ENCODE measurements around the gene MRPL41. TPM values are rescaled to one million over a fixed set of nuclear protein-coding genes. Genes with fewer than 3 reads are reported as not detected.

Gene MRPL41
- polyA plus RNA-seq, 1 donor from 2014 or later = 60.5 TPM

DNA sequence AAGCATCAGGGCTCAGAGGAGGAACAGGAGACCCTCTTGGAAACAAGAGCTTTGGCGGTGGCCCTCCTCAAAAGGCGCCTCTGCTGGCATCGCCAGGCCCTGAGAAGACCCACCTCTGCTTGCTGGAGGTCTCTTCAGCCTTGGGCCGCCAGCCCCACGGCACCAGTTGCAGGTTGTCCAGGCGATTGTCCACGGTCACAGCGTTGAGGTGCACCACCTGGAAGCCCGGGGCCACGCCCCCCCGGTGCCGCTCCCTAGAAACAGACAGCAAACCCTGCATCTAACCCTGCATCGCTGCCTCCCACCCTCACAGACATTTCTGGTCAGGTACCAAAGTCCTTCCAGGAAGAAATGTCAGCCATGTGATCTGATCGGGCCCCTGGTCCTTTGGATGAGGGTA, 35.2 kb downstream of the MRPL41 start:
- Histone ChIP-seq H3K9me3 (ENCODE audit: low read length) (no peaks in the 10 kb centered on the region), H3K79me2 (replicated peaks; ENCODE audit: insufficient read depth, low read length) (peaks cover 11% of the 10 kb centered on the region), H3K36me3 (ENCODE audit: insufficient read depth, low read length) (no peaks in the 10 kb centered on the region), H3K9ac (ENCODE audit: low read length) (no peak overlapping the region), H3K9me2 (ENCODE audit: insufficient read depth, low read length) (no peaks in the 10 kb centered on the region), H4K20me1 (ENCODE audit: insufficient read depth) (no peaks in the 10 kb centered on the region), H3F3A (ENCODE audit: insufficient read depth, low read length, poor library complexity, severe bottlenecking) (no peaks in the 10 kb centered on the region), H2AFZ (ENCODE audit: low read depth, low read length) (no peak overlapping the region), H3K4me3 (ENCODE audit: low read length) (no peak overlapping the region), H3K4me2 (ENCODE audit: low read length) (no peak overlapping the region), H3K27ac (ENCODE audit: low read length) (no peak overlapping the region), H3K27me3 (ENCODE audit: insufficient read depth, low read depth, low read length) (no peaks in the 10 kb centered on the region)
- TF ChIP-seq, protein P1, sequence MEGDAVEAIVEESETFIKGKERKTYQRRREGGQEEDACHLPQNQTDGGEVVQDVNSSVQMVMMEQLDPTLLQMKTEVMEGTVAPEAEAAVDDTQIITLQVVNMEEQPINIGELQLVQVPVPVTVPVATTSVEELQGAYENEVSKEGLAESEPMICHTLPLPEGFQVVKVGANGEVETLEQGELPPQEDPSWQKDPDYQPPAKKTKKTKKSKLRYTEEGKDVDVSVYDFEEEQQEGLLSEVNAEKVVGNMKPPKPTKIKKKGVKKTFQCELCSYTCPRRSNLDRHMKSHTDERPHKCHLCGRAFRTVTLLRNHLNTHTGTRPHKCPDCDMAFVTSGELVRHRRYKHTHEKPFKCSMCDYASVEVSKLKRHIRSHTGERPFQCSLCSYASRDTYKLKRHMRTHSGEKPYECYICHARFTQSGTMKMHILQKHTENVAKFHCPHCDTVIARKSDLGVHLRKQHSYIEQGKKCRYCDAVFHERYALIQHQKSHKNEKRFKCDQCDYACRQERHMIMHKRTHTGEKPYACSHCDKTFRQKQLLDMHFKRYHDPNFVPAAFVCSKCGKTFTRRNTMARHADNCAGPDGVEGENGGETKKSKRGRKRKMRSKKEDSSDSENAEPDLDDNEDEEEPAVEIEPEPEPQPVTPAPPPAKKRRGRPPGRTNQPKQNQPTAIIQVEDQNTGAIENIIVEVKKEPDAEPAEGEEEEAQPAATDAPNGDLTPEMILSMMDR (IDR thresholded peaks at IDR 0.05; ENCODE audit: poor library complexity, severe bottlenecking) = no peak
- TF ChIP-seq EP300 (conservative IDR thresholded peaks at IDR 0.05; ENCODE audit: poor library complexity, severe bottlenecking) (no peak), RAD21 (conservative IDR thresholded peaks at IDR 0.05) (no peak), POLR2AphosphoS5 (IDR thresholded peaks at IDR 0.05) (no peak), SMC3 (conservative IDR thresholded peaks at IDR 0.05; ENCODE audit: poor library complexity) (no peak), MXI1 (conservative IDR thresholded peaks at IDR 0.05; ENCODE audit: poor library complexity, severe bottlenecking) (no peak), TAF1 (IDR thresholded peaks at IDR 0.05; ENCODE audit: low read depth) (no peak)
- TF ChIP-seq, protein P2, sequence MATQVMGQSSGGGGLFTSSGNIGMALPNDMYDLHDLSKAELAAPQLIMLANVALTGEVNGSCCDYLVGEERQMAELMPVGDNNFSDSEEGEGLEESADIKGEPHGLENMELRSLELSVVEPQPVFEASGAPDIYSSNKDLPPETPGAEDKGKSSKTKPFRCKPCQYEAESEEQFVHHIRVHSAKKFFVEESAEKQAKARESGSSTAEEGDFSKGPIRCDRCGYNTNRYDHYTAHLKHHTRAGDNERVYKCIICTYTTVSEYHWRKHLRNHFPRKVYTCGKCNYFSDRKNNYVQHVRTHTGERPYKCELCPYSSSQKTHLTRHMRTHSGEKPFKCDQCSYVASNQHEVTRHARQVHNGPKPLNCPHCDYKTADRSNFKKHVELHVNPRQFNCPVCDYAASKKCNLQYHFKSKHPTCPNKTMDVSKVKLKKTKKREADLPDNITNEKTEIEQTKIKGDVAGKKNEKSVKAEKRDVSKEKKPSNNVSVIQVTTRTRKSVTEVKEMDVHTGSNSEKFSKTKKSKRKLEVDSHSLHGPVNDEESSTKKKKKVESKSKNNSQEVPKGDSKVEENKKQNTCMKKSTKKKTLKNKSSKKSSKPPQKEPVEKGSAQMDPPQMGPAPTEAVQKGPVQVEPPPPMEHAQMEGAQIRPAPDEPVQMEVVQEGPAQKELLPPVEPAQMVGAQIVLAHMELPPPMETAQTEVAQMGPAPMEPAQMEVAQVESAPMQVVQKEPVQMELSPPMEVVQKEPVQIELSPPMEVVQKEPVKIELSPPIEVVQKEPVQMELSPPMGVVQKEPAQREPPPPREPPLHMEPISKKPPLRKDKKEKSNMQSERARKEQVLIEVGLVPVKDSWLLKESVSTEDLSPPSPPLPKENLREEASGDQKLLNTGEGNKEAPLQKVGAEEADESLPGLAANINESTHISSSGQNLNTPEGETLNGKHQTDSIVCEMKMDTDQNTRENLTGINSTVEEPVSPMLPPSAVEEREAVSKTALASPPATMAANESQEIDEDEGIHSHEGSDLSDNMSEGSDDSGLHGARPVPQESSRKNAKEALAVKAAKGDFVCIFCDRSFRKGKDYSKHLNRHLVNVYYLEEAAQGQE (IDR thresholded peaks at IDR 0.05; ENCODE audit: borderline replicate concordance) = no peak

DNA sequence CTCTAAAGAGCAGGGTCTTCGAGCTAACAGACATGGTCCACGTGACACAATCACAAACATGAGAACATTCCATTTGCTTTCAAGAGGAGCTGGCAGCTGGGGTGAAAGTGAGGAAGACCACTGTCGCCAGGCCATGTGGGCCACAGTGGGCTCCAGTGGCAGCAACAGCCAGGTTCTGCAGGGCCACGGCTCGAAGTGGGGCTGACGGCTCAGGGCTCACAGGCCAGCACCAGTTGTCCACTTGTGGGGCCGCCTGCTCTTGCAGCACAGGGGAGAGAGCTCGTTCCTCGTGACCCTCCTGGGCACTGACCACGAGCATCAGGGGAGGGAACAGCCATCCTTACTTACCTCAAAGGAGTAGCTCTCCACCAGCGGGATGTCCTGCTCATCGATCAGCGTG, 36.6 kb downstream of the MRPL41 start:
- no peaks in the 10 kb centered on the region for H3K9me3 ChIP-seq (ENCODE audit: low read length)
- H3K4me2 ChIP-seq (ENCODE audit: low read length) = no peak overlapping the region
- H3K36me3 ChIP-seq (ENCODE audit: insufficient read depth, low read length) = no peaks in the 10 kb centered on the region

More for the DNA sequence above, 36.6 kb downstream of the MRPL41 start:
- no peak overlapping the region for H3K9ac ChIP-seq (ENCODE audit: low read length)
- H4K20me1 ChIP-seq (ENCODE audit: insufficient read depth) = no peaks in the 10 kb centered on the region
- no peak overlapping the region for H2AFZ ChIP-seq (ENCODE audit: low read depth, low read length)
- no peak overlapping the region for H3K4me3 ChIP-seq (ENCODE audit: low read length)
- H3K27me3 ChIP-seq (ENCODE audit: insufficient read depth, low read depth, low read length) = no peaks in the 10 kb centered on the region
- no peaks in the 10 kb centered on the region for H3F3A ChIP-seq (ENCODE audit: insufficient read depth, low read length, poor library complexity, severe bottlenecking)
- H3K79me2 ChIP-seq (replicated peaks; ENCODE audit: insufficient read depth, low read length) = peaks cover 11% of the 10 kb centered on the region
- TF ChIP-seq RAD21 (conservative IDR thresholded peaks at IDR 0.05) (no peak), POLR2AphosphoS5 (IDR thresholded peaks at IDR 0.05) (no peak), MXI1 (conservative IDR thresholded peaks at IDR 0.05; ENCODE audit: poor library complexity, severe bottlenecking) (no peak)
- TF ChIP-seq, protein P1 (IDR thresholded peaks at IDR 0.05; ENCODE audit: poor library complexity, severe bottlenecking) = no peak
- no peaks in the 10 kb centered on the region for H3K9me2 ChIP-seq (ENCODE audit: insufficient read depth, low read length)
- H3K27ac ChIP-seq (ENCODE audit: low read length) = no peak overlapping the region
